ENCODE data around the gene SNTN.

The SNTN gene

DNA sequence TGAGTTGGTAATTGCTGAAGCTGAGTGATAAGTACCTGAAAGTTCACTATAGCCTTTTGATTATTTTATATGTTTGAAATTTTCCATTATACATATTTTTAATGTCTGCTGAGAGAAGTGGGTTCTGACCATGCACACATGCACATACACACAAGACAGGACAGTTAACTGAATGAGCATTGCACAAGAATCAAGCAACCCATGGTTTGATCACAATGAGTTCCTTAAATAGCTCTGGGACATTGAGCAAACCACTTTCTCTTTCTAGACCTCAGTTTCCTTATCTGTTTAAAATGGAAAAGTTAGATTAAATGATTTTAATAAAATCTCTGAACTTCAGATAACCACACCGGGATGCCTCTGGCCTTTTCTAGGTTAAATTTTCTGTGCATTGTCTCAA, 26.7 kb downstream of the SNTN start:
- DNase-seq: no peak

DNA sequence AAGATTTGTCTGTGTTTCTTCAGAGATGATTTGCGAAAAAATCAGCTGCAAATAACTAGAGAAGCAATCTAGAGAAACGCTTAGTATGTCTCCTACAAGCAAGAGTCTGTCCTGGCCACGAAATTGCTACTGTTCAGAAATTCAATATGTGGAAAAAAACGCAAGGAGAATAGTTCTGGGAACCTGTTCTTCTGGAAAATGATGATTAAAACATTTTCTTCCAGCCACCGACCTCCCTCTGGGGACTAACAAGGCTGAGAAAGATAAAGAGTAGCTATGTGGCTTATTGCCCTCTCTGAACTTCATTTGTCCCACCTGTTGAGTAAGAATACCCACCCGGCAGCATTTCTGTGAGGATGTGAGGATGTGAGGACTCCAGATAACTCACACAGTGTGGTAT, 31.6 kb downstream of the SNTN start:
- DNase-seq: no peak

DNA sequence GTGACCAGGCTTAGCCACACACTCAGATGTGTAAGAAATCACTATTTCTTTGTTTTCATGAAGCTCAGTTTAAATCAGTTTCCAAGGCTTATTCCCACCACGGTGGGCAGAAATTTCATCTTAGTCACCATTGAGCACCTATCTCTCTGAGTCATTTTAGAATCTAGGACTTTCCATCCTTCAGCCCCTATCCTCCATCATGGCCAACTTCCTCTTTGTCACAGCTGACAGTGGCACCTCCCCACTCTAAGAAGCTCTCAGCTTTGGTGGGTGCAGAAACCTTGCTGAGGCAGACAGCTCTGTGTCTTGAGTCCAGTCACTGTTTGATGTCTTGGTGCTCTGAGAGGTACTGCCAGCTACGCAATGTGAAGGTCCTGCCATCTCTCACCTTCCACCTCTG, 32.9 kb downstream of the SNTN start:
- DNase-seq: no peak

DNA sequence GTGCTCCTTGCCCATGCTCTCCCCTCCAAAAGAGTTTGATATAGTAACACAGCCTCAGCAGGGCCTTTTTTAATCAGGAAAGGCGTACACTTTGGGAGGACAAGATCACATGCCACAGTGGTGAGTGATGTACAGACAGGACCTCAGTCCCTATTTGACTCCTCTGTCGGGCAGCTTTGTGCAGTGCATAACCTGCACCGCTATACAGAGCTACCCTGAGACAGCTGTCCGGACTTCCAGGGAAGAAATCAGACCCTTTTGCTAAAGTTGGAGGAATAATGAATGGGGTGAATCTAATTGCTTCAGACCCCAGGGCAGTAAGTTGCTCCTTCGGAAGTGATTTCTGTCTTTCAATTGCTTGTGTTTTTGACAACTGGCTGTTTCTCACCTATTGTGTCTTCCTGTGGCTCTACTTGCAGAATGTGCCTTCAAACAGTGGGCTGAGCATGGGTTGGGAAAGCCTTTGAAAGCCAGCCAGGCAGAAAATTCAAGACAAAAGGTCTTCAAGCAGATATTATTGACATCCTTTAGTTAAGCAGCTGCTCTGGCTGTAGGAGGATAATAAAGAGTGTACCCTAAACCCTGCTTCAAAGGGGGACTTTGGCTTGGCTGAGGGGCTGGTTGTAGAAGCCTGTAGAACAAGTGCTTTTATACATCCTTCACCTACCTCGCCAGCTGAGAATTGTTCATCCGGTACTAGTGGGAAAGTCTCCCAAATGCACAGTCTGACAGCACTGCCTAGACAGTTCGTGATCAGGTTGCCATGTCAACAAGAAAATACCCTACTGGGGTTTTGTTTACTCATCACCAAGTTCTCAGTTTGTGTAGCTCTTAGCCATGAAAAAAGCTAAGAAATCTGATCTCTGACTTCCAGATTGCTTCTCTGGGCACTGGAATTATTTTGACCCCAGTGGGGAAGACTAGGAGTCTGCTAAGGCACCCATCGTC, 35.1 kb downstream of the SNTN start:
- no peak for DNase-seq

DNA sequence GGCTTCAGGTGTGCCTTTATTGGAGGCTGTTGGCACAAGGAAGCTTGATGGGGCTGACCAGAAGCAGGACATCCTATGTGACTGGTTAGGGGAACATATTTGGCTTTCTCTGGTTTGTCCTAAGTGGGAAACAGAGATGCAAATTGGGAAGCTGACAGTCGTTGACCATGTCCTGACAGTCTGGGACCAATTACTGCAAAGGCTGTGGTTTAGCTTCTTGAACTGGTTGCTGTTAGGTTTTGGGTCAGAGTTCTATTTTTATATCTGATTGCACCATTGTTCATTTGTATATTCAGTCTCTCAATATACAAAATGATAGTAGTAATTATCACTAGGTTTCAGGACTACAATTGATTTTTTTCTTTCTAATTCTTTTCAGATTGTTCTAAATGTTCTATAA, 36.8 kb downstream of the SNTN start:
- no peak for DNase-seq

DNA sequence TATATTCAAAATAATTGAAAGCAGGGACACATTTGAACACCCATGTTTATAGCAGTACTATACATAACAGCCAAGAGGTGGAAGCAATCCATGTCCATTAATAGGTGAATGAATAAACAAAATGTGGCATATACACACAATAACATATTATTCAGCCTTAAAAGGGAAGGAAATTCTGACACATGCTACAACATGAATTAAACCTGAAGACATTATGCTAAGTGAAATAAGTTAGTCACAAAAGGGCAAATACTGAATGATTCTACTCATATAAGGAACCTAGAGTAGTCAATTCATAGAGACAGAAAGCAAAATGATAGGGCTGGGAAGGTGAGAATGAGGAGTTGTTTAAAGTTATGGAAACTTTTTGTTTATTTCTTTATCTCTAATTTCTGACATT, 40.9 kb downstream of the SNTN start:
- no peak for DNase-seq

DNA sequence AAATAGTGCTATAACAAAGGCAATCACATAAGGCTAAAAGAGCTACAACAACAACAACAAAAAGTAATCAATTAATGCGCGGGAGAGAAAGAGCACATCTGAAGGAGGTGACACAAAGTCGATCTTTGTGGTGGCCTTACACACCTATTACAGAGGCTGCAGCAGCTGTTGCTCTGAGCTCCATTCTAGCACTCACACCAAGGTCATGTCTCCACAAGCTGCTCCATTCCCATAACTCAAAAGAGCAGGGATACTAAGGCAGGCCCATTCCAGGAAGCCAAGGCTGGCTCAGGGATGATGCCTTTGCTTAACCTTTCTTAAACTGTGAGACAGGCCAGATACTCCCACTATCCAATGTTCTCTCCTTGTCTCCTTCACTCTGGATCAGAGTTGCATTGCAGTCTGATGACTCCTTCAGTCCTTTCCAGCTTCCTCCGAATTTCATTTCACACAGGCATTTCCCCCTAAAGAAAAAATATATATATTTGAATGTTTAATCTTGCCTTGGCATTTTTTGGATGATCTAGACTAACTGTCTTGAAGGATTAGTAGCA, 52.7 kb downstream of the SNTN start:
- no peak for DNase-seq

DNA sequence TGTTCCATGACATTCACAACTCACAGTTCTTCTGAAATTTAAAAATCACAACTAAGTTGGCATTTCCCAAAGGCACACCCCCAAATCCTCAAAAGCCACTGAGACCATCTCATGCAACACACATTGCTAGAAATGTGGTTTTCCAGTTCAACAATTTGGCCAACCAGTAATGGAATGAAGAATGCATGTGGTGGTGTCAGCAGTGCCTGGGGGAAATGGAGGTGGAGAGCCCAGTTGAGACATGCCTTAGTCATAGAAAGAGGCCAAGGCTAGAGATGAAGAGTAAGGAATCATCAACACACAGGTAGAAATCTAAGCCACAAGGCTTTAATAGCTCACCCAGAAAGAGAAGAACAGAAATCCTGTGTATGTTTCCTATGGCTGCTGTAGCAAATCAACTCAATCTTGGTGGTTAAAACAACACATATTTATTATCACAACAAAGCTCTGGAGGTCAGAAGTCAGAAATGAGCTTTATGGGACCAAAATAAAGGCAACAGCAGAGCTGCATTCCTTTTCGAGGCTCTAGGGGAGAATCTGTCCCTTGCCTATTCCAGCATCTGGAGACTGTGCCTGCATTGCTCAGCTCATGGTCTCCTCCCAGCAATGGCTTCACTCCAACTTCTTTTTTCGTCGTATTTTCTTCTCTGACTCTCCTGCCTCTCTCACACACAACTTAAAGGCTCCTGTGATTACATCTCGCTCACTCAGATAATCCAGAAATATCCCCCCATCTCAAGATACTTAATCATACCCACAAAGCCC, 54.0 kb downstream of the SNTN start:
- no peak for DNase-seq

DNA sequence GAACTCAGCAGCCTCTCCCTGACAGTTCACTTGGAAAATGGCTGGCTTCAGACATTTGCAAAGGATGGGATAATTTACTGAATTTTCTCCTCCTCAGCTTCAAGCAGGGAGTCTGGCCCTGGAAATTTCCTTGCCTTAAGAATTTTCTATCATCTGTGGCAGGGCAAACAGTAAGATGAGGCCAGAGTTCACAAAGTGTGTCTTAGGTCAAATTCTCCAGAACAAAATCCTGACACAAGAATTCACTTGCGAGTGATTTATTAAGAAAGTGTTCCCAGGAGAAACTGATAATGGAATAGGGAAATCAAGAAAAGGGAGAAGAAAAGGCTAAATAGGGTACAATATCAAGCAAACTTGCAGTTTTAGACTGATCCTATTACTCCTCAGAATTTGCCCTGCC, 55.3 kb downstream of the SNTN start:
- DNase-seq: no peak

DNA sequence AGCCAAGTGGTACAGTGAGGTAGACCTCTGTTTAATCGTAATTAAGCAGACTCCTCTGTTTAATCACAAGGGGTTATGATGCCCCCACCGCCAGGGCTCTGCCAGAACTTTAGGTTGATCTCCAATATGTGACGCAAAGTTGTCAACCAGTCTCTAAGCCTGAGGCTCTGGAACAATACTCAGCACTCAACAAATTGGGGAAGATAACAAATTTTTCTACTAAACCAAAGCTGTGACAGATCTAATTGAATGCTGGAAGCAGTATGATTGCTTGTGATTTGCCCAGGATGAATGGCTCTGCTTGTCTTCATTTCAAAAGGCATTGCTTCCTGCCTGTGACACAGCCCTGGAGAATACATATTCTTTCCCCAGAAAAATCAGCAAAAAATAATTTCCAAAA, 57.1 kb downstream of the SNTN start:
- DNase-seq: no peak

Measured in NCI-H446 treated with DMSO at 0.1 percent for 48 hours (cell line).